Measurements from ENCODE around the gene TRAK1.

Gene TRAK1

DNA sequence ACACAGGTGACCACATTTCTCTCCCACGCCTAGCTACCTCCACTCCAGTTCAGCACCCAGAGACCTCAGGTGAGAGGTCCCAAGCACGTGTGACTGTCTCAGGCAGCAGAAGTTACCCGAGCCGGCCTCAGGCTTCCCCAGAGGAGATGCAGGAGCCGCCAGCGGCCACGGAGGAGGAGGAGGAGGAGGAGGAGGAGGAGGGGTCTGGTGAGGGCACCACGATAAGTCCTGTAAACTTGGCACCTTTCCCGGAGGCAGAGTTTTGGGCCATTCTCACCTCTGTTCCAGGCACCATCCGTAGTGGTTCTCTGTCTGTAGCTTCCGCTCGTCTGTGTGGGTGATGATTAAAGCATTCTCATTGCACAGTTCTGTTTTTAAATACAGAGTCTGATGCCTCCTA, 118.8 kb downstream of the TRAK1 start:
- Histone ChIP-seq H4K20me1 (ENCODE audit: insufficient read depth, low read length, poor library complexity, severe bottlenecking) (no peaks in the 10 kb centered on the region), H3K9ac (ENCODE audit: low read depth, low read length, poor library complexity, severe bottlenecking) (no peak overlapping the region), H2AFZ (ENCODE audit: low read length) (no peak overlapping the region), H3F3A (ENCODE audit: low read depth) (no peaks in the 10 kb centered on the region), H3K4me2 (ENCODE audit: low read depth, low read length, poor library complexity, severe bottlenecking) (no peak overlapping the region), H3K79me2 (ENCODE audit: insufficient read depth, low read length) (no peaks in the 10 kb centered on the region), H3K4me1 (ENCODE audit: insufficient read depth, low read length, poor library complexity, severe bottlenecking) (peaks cover 4% of the 10 kb centered on the region), H3K36me3 (ENCODE audit: insufficient read depth, low read length) (peaks cover 68% of the 10 kb centered on the region; the same call in 1 of the 2 replicates), H3K27me3 (ENCODE audit: insufficient read depth, low read length, poor library complexity, severe bottlenecking) (no peaks in the 10 kb centered on the region), H3K9me3 (ENCODE audit: insufficient read depth, low read depth, low read length) (no peaks in the 10 kb centered on the region), H3K9me2 (replicated peaks; ENCODE audit: low read depth, low read length) (no peaks in the 10 kb centered on the region), H3K4me3 (ENCODE audit: low read length, poor library complexity, severe bottlenecking) (no peak overlapping the region)
- TF ChIP-seq CTCF (conservative IDR thresholded peaks at IDR 0.05; ENCODE audit: low read length) = no peak
- TF ChIP-seq EZH2phosphoT487 (IDR thresholded peaks at IDR 0.05; ENCODE audit: borderline replicate concordance) = no peak

DNA sequence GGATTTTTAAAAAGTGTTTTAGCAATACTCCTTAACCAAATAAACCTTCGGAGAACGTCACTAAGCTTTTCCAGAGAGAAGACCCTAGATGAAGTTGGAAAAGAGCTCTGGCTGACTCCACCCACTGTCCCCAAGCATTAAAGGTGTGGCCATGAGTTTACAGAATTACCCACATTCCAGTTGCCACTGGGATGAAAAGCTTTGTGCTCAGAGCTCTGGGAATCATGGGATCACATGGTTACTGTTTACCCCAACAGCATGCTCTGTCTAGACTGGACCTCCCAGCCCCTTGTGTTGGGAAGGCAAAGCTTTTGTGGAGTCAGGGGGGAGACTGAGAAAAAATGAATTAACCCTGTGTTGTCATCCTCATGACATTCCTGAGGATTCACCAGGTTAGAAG, 119.6 kb downstream of the TRAK1 start:
- Histone ChIP-seq H3K9me2 (replicated peaks; ENCODE audit: low read depth, low read length) (no peaks in the 10 kb centered on the region), H3K27me3 (ENCODE audit: insufficient read depth, low read length, poor library complexity, severe bottlenecking) (no peaks in the 10 kb centered on the region), H3K9ac (ENCODE audit: low read depth, low read length, poor library complexity, severe bottlenecking) (no peak overlapping the region), H3K4me1 (ENCODE audit: insufficient read depth, low read length, poor library complexity, severe bottlenecking) (peaks cover 4% of the 10 kb centered on the region), H3K9me3 (ENCODE audit: insufficient read depth, low read depth, low read length) (no peaks in the 10 kb centered on the region), H2AFZ (ENCODE audit: low read length) (no peak overlapping the region), H3K79me2 (ENCODE audit: insufficient read depth, low read length) (no peaks in the 10 kb centered on the region), H3F3A (ENCODE audit: low read depth) (no peaks in the 10 kb centered on the region), H3K4me3 (ENCODE audit: low read length, poor library complexity, severe bottlenecking) (no peak overlapping the region), H4K20me1 (ENCODE audit: insufficient read depth, low read length, poor library complexity, severe bottlenecking) (no peaks in the 10 kb centered on the region), H3K4me2 (ENCODE audit: low read depth, low read length, poor library complexity, severe bottlenecking) (no peak overlapping the region), H3K36me3 (ENCODE audit: insufficient read depth, low read length) (peaks cover 60% of the 10 kb centered on the region; the same call in 1 of the 2 replicates)
- TF ChIP-seq CTCF (conservative IDR thresholded peaks at IDR 0.05; ENCODE audit: low read length) (no peak), EZH2phosphoT487 (IDR thresholded peaks at IDR 0.05; ENCODE audit: borderline replicate concordance) (no peak)

DNA sequence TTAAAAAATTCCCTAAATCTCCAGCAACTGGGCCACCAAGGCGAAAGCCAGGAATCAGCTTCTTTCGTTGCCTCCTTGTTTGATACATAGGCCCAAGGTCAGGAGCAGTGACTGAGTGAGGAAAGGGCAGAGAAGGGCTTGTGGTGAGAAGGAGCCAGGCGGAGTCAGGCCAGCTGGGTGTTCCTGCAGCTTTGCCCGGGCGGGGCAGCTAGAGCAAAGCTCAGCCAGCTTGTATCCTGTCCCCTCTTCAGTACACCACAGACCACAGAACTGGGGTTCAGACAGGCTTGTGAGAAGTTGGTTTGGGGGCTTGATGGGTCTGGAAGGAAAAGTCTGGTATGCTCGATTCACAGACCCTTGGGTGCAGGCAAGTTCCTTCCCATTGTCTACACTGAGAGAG, 122.3 kb downstream of the TRAK1 start:
- Histone ChIP-seq H3K79me2 (ENCODE audit: insufficient read depth, low read length) (no peaks in the 10 kb centered on the region), H4K20me1 (ENCODE audit: insufficient read depth, low read length, poor library complexity, severe bottlenecking) (no peaks in the 10 kb centered on the region), H3K36me3 (ENCODE audit: insufficient read depth, low read length) (peaks cover 36% of the 10 kb centered on the region; the same call in 1 of the 2 replicates), H3K27me3 (ENCODE audit: insufficient read depth, low read length, poor library complexity, severe bottlenecking) (no peaks in the 10 kb centered on the region), H3K9me2 (replicated peaks; ENCODE audit: low read depth, low read length) (no peaks in the 10 kb centered on the region), H3K4me3 (ENCODE audit: low read length, poor library complexity, severe bottlenecking) (no peak overlapping the region), H3F3A (ENCODE audit: low read depth) (no peaks in the 10 kb centered on the region), H2AFZ (ENCODE audit: low read length) (no peak overlapping the region), H3K9ac (ENCODE audit: low read depth, low read length, poor library complexity, severe bottlenecking) (no peak overlapping the region), H3K4me2 (ENCODE audit: low read depth, low read length, poor library complexity, severe bottlenecking) (no peak overlapping the region), H3K9me3 (ENCODE audit: insufficient read depth, low read depth, low read length) (no peaks in the 10 kb centered on the region), H3K4me1 (ENCODE audit: insufficient read depth, low read length, poor library complexity, severe bottlenecking) (peaks cover 17% of the 10 kb centered on the region)
- TF ChIP-seq EZH2phosphoT487 (IDR thresholded peaks at IDR 0.05; ENCODE audit: borderline replicate concordance) (no peak), CTCF (conservative IDR thresholded peaks at IDR 0.05; ENCODE audit: low read length) (no peak)
